GM21526 (cell line): ENCODE measurements around the gene CDC42BPB.
"Not testable (repeated sequence)": the region's sequence is repeated elsewhere in the genome, so short reads cannot be mapped to it uniquely, and the experiment has no call there.

Experiments used
- ATAC-seq: cut with Tn5 transposase; IDR thresholded peaks from one replicate; pipeline ENCODE4 v1.9.1; 2021; ENCODE audit warnings: moderate library complexity; ENCODE audit not compliant: unreplicated experiment, low FRiP score

The CDC42BPB gene

GRCh38 chr14:103055695-103056094 is 1.7 kb downstream of the CDC42BPB start:
- ATAC-seq: no peak

GRCh38 chr14:103052407-103052806 is 4.9 kb downstream of the CDC42BPB start:
- no peak for ATAC-seq

- ATAC-seq: no peak
Measured at GRCh38 chr14:103050935-103051334, 6.4 kb downstream of the CDC42BPB start.

GRCh38 chr14:103047453-103047852 is 9.9 kb downstream of the CDC42BPB start:
- ATAC-seq: not testable (repeated sequence)

- no peak for ATAC-seq
Measured at GRCh38 chr14:103045371-103045869, 11.9 kb downstream of the CDC42BPB start.

- no peak for ATAC-seq
Measured at GRCh38 chr14:103043257-103044015, 13.9 kb downstream of the CDC42BPB start.

- no peak for ATAC-seq
Measured at GRCh38 chr14:103041464-103041863, 15.9 kb downstream of the CDC42BPB start.

GRCh38 chr14:103033681-103034096 is 23.7 kb downstream of the CDC42BPB start:
- ATAC-seq: no peak

GRCh38 chr14:103031956-103032355 is 25.4 kb downstream of the CDC42BPB start:
- ATAC-seq: no peak

- no peak for ATAC-seq
Measured at GRCh38 chr14:103031566-103031911, 25.8 kb downstream of the CDC42BPB start.

- ATAC-seq: no peak
Measured at GRCh38 chr14:103030741-103031565, 26.4 kb downstream of the CDC42BPB start.

GRCh38 chr14:103029936-103030335 is 27.4 kb downstream of the CDC42BPB start:
- ATAC-seq: no peak

- no peak for ATAC-seq
Measured at GRCh38 chr14:103028772-103029171, 28.6 kb downstream of the CDC42BPB start.

- ATAC-seq: no peak
Measured at GRCh38 chr14:103028161-103028767, 29.1 kb downstream of the CDC42BPB start.

GRCh38 chr14:103027451-103027850 is 29.9 kb downstream of the CDC42BPB start:
- ATAC-seq: no peak

- ATAC-seq: no peak
Measured at GRCh38 chr14:103026988-103027387, 30.4 kb downstream of the CDC42BPB start.

GRCh38 chr14:103026196-103026595 is 31.2 kb downstream of the CDC42BPB start:
- not testable (repeated sequence) for ATAC-seq

GRCh38 chr14:103023881-103024473 is 33.4 kb downstream of the CDC42BPB start:
- no peak for ATAC-seq

- no peak for ATAC-seq
Measured at GRCh38 chr14:103022685-103023044, 34.7 kb downstream of the CDC42BPB start.

- no peak for ATAC-seq
Measured at GRCh38 chr14:103022002-103022684, 35.2 kb downstream of the CDC42BPB start.
